Activated naive CD4-positive, alpha-beta T cell treated with anti-CD3 and anti-CD28 coated beads, Interleukin-2, amount 10 ng/mL, durations not matched to agents 7 days and 5 days (primary cell): ENCODE results near the gene ZNF14.
A peak's percentile ranks its signal among the peaks of the same experiment; 100 is the strongest.
"Not testable (repeated sequence)": the region's sequence is repeated elsewhere in the genome, so short reads cannot be mapped to it uniquely, and the experiment has no call there.

Source experiments
- CTCF ChIA-PET: fragments of 350-600 bp; sonication (Branson Sonifier 250); formaldehyde crosslinking; loops from one replicate; lab custom pipeline; 2021; ENCODE audit warnings: antibody characterized with exemption; lab: Charles Lee
- DNase-seq: peaks from one replicate; pipeline ENCODE4 v3.0.0-alpha.2; 2020
- H3K27ac Mint-ChIP-seq: one replicate; pipeline ENCODE4 v1.8.0; 2021; ENCODE audit warnings: mild to moderate bottlenecking, moderate library complexity, mixed read lengths
- H3K27me3 Mint-ChIP-seq: one replicate; pipeline ENCODE4 v1.8.0; 2021; ENCODE audit warnings: mild to moderate bottlenecking, mixed read lengths
- H3K36me3 Mint-ChIP-seq: one replicate; pipeline ENCODE4 v1.8.0; 2021; ENCODE audit warnings: mixed read lengths
- H3K4me1 Mint-ChIP-seq: one replicate; pipeline ENCODE4 v1.8.0; 2021; ENCODE audit warnings: mixed read lengths
- H3K4me3 Mint-ChIP-seq: one replicate; pipeline ENCODE4 v1.8.0; 2021; ENCODE audit warnings: mild to moderate bottlenecking, moderate library complexity, mixed read lengths
- H3K9me3 Mint-ChIP-seq: one replicate; pipeline ENCODE4 v1.8.0; 2021; ENCODE audit warnings: mixed read lengths

ZNF14 gene

GRCh38 chr19:19732579-19733501, at the start of gene ZNF14:
Gene ZNF14 (minus strand): TSS chr19:19733112. CDS start chr19:19732958, 154 bp downstream.
- Mint-ChIP-seq H3K4me3 (peak within 1 kb of the TSS; percentile 96), H3K9me3 (peaks cover 31% of the 10 kb centered on the region), H3K4me1 (peaks cover 20% of the 10 kb centered on the region), H3K27me3 (no peaks in the 10 kb centered on the region), H3K36me3 (peaks cover 41% of the 10 kb centered on the region), H3K27ac (peak within 1 kb of the TSS; percentile 93)
- DNase-seq = peak; percentile 95
- CTCF ChIA-PET = interaction anchor here (1.2 kb wide), 1 partner anchor 133 kb away, joined by 3 read pairs; the partner anchor contains the start of gene ZNF253

GRCh38 chr19:19781791-19782190, 48.9 kb upstream of the ZNF14 start:
- DNase-seq, CTCF ChIA-PET, H3K27ac Mint-ChIP-seq, H3K27me3 Mint-ChIP-seq, H3K4me3 Mint-ChIP-seq: not testable (repeated sequence)
- Mint-ChIP-seq H3K36me3 (peaks cover 82% of the 10 kb centered on the region), H3K4me1 (peaks cover 23% of the 10 kb centered on the region), H3K9me3 (peaks cover 61% of the 10 kb centered on the region)

- Mint-ChIP-seq H3K4me3 (peak overlapping the region; percentile 94), H3K9me3 (peaks cover 41% of the 10 kb centered on the region), H3K27ac (no peak overlapping the region), H3K4me1 (peaks cover 40% of the 10 kb centered on the region), H3K36me3 (peaks cover 58% of the 10 kb centered on the region), H3K27me3 (no peaks in the 10 kb centered on the region)
- CTCF ChIA-PET = no interaction called here
- no peak for DNase-seq
These were observed 45.8 kb upstream of the ZNF14 start for GRCh38 chr19:19778666-19779065.

GRCh38 chr19:19777692-19778091, 44.8 kb upstream of the ZNF14 start:
- peaks cover 40% of the 10 kb centered on the region for H3K4me1 Mint-ChIP-seq
- no peaks in the 10 kb centered on the region for H3K27me3 Mint-ChIP-seq
- CTCF ChIA-PET = no interaction called here
- peak overlapping the region; percentile 46 for H3K27ac Mint-ChIP-seq
- H3K4me3 Mint-ChIP-seq = peak overlapping the region; percentile 94
- peaks cover 38% of the 10 kb centered on the region for H3K9me3 Mint-ChIP-seq
- H3K36me3 Mint-ChIP-seq = peaks cover 53% of the 10 kb centered on the region
- no peak for DNase-seq

- peaks cover 31% of the 10 kb centered on the region for H3K9me3 Mint-ChIP-seq
These were observed 43.5 kb upstream of the ZNF14 start for GRCh38 chr19:19776206-19777008.

GRCh38 chr19:19775891-19776205, 42.9 kb upstream of the ZNF14 start:
- peaks cover 38% of the 10 kb centered on the region for H3K36me3 Mint-ChIP-seq
- H3K4me1 Mint-ChIP-seq = peaks cover 40% of the 10 kb centered on the region
- peak overlapping the region; percentile 94 for H3K4me3 Mint-ChIP-seq
- H3K9me3 Mint-ChIP-seq = peaks cover 32% of the 10 kb centered on the region
- DNase-seq = no peak
- CTCF ChIA-PET = interaction anchor here (1.0 kb wide), 1 partner anchor 41 kb away, joined by 4 read pairs; no protein-coding TSS in a partner anchor
- H3K27ac Mint-ChIP-seq = peak overlapping the region; percentile 90
- no peaks in the 10 kb centered on the region for H3K27me3 Mint-ChIP-seq

More at GRCh38 chr19:19776206-19777008, 43.5 kb upstream of the ZNF14 start:
- Mint-ChIP-seq H3K4me3 (peak overlapping the region; percentile 94), H3K4me1 (peaks cover 40% of the 10 kb centered on the region), H3K27ac (peak overlapping the region; percentile 90), H3K27me3 (no peaks in the 10 kb centered on the region), H3K36me3 (peaks cover 42% of the 10 kb centered on the region)
- CTCF ChIA-PET = interaction anchor here (1.0 kb wide), 1 partner anchor 41 kb away, joined by 4 read pairs; no protein-coding TSS in a partner anchor
- DNase-seq = peak; percentile 96

- no peak for DNase-seq
- CTCF ChIA-PET = no interaction called here
- Mint-ChIP-seq H3K4me3 (peak overlapping the region; percentile 94), H3K27me3 (no peaks in the 10 kb centered on the region), H3K27ac (no peak overlapping the region), H3K4me1 (peaks cover 39% of the 10 kb centered on the region), H3K9me3 (peaks cover 29% of the 10 kb centered on the region), H3K36me3 (peaks cover 28% of the 10 kb centered on the region)
These were observed 41.6 kb upstream of the ZNF14 start for GRCh38 chr19:19774354-19775033.

- H3K27ac Mint-ChIP-seq, DNase-seq, CTCF ChIA-PET, H3K36me3 Mint-ChIP-seq, H3K4me3 Mint-ChIP-seq, H3K27me3 Mint-ChIP-seq: not testable (repeated sequence)
- peaks cover 20% of the 10 kb centered on the region for H3K9me3 Mint-ChIP-seq
- peaks cover 18% of the 10 kb centered on the region for H3K4me1 Mint-ChIP-seq
These were observed 39.1 kb upstream of the ZNF14 start for GRCh38 chr19:19771963-19772362.

- H3K27me3 Mint-ChIP-seq, H3K27ac Mint-ChIP-seq, DNase-seq, H3K4me3 Mint-ChIP-seq, CTCF ChIA-PET, H3K4me1 Mint-ChIP-seq, H3K36me3 Mint-ChIP-seq: not testable (repeated sequence)
- H3K9me3 Mint-ChIP-seq = peaks cover 30% of the 10 kb centered on the region
These were observed 37.1 kb upstream of the ZNF14 start for GRCh38 chr19:19769971-19770370.

- no peak overlapping the region for H3K27ac Mint-ChIP-seq
These were observed 25.3 kb upstream of the ZNF14 start for GRCh38 chr19:19758164-19758563.

GRCh38 chr19:19752760-19753403, 20.0 kb upstream of the ZNF14 start:
- H3K4me1 Mint-ChIP-seq = no peaks in the 10 kb centered on the region
- DNase-seq = no peak
- H3K27me3 Mint-ChIP-seq = no peaks in the 10 kb centered on the region
- CTCF ChIA-PET = no interaction called here
- H3K9me3 Mint-ChIP-seq = peaks cover 38% of the 10 kb centered on the region
- no peak overlapping the region for H3K27ac Mint-ChIP-seq
- no peaks in the 10 kb centered on the region for H3K36me3 Mint-ChIP-seq
- H3K4me3 Mint-ChIP-seq = no peak overlapping the region

More at GRCh38 chr19:19758164-19758563, 25.3 kb upstream of the ZNF14 start:
- Mint-ChIP-seq H3K27me3 (no peaks in the 10 kb centered on the region), H3K4me3 (no peak overlapping the region), H3K9me3 (peaks cover 40% of the 10 kb centered on the region), H3K36me3 (no peaks in the 10 kb centered on the region), H3K4me1 (no peaks in the 10 kb centered on the region)
- no peak for DNase-seq
- CTCF ChIA-PET = no interaction called here

GRCh38 chr19:19751846-19752245, 18.9 kb upstream of the ZNF14 start:
- H3K4me3 Mint-ChIP-seq = no peak overlapping the region
- H3K27me3 Mint-ChIP-seq = no peaks in the 10 kb centered on the region
- no peaks in the 10 kb centered on the region for H3K36me3 Mint-ChIP-seq
- CTCF ChIA-PET = no interaction called here
- H3K4me1 Mint-ChIP-seq = no peaks in the 10 kb centered on the region
- peaks cover 30% of the 10 kb centered on the region for H3K9me3 Mint-ChIP-seq
- DNase-seq = no peak
- H3K27ac Mint-ChIP-seq = no peak overlapping the region

GRCh38 chr19:19750842-19751790, 18.2 kb upstream of the ZNF14 start:
- H3K27me3 Mint-ChIP-seq = no peaks in the 10 kb centered on the region
- DNase-seq = no peak
- H3K36me3 Mint-ChIP-seq = no peaks in the 10 kb centered on the region
- H3K9me3 Mint-ChIP-seq = peaks cover 25% of the 10 kb centered on the region
- no peaks in the 10 kb centered on the region for H3K4me1 Mint-ChIP-seq
- CTCF ChIA-PET = no interaction called here
- H3K4me3 Mint-ChIP-seq = no peak overlapping the region
- H3K27ac Mint-ChIP-seq = no peak overlapping the region
